Fibroblast of pulmonary artery (primary cell): ENCODE measurements around the gene CDH12.

Source experiments
- DNase-seq: peaks from one replicate; pipeline ENCODE4 v3.0.0-alpha.2; 2010; ENCODE audit warnings: low read depth
- H3K4me3 ChIP-seq: replicated peaks from 2 replicates; pipeline ENCODE4 v1.5.1; 2011; ENCODE audit warnings: low read depth, mild to moderate bottlenecking, control low read depth, low read length, moderate library complexity
- TF ChIP-seq, protein P1 (sequence below): IDR thresholded peaks from 2 replicates; pipeline ENCODE4 v1.5.1; 2011; ENCODE audit warnings: mild to moderate bottlenecking, control low read depth, low read length, inconsistent platforms; ENCODE audit errors: missing control alignments

The CDH12 gene

DNA sequence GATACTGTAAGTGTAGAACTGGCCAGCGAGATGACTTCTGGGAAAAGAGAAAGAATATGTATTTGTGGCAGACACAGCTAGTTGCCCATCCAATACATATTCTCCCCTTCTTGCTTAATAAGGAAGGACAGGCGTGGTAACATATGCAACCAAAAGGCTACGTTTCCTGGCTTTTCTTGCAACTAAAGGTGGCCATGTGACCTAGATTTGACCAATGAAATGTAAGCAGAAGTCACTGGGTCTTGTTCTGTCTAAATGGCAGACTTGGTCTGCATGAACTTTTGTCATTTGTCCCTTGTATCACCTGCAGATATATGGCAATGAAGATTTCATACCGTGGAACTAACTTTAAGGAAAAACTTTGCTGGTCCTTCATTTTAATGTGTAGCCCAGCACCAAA is 183.8 kb downstream of the CDH12 start:
- TF ChIP-seq, protein P1, sequence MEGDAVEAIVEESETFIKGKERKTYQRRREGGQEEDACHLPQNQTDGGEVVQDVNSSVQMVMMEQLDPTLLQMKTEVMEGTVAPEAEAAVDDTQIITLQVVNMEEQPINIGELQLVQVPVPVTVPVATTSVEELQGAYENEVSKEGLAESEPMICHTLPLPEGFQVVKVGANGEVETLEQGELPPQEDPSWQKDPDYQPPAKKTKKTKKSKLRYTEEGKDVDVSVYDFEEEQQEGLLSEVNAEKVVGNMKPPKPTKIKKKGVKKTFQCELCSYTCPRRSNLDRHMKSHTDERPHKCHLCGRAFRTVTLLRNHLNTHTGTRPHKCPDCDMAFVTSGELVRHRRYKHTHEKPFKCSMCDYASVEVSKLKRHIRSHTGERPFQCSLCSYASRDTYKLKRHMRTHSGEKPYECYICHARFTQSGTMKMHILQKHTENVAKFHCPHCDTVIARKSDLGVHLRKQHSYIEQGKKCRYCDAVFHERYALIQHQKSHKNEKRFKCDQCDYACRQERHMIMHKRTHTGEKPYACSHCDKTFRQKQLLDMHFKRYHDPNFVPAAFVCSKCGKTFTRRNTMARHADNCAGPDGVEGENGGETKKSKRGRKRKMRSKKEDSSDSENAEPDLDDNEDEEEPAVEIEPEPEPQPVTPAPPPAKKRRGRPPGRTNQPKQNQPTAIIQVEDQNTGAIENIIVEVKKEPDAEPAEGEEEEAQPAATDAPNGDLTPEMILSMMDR: no peak
- H3K4me3 ChIP-seq: no peak overlapping the region
- no peak for DNase-seq

DNA sequence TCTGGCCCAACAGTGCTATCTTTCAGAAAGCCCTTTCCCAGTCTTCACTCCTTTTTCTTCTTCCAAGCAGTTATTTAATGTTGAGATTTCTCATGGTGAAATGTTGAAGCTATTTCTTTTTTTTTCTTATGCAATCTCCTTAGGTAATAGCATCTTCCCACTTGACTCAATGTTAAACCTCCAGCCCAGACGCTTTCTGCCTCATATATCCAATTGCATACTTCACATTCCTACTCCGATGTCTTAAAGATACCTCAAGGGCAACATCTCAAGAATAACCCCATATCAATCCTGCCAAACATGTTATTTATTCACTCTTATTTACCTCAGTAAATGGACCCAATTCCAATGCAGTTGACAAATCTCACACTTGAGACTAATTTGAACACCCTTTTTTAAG is 187.3 kb downstream of the CDH12 start:
- DNase-seq: no peak
- TF ChIP-seq, protein P1: no peak
- H3K4me3 ChIP-seq: no peak overlapping the region

DNA sequence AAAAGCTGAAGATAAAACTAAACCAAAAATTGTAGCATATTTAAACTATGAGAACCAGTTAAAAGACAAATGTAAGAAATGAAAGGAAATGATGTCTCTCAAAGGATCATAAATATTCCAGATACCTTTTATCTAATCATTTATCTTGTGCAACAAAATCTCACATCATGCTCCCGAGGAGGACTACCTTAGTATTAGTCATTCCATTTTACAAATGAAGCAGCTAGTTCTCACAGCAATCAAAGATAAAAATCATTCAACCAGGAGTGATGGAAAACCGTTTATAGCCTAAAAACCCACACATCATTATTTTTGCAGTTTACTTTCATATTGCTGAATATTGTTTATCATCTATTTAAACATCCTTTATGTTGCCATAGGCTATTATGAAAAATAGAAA is 190.0 kb downstream of the CDH12 start:
- no peak for DNase-seq
- TF ChIP-seq, protein P1: no peak
- no peak overlapping the region for H3K4me3 ChIP-seq

DNA sequence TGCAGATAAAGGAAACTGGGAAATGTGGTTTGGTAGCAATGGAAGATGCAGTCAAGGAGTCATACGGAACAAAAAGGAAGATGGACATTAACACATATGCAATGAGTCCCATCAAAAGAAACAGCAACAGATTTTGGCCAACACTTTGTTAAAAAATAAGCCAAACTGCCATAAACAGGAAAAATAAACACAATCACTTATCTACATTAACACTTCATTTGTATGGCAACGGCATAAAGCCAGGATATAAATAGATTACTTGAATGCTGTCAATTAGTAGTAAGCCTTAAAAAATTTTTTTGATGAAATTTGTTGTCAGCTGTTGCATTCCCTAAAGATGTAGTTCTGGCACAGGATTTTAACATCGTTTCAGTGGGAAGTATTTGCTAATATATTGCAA is 190.8 kb downstream of the CDH12 start:
- H3K4me3 ChIP-seq: no peak overlapping the region
- no peak for DNase-seq
- TF ChIP-seq, protein P1: no peak

DNA sequence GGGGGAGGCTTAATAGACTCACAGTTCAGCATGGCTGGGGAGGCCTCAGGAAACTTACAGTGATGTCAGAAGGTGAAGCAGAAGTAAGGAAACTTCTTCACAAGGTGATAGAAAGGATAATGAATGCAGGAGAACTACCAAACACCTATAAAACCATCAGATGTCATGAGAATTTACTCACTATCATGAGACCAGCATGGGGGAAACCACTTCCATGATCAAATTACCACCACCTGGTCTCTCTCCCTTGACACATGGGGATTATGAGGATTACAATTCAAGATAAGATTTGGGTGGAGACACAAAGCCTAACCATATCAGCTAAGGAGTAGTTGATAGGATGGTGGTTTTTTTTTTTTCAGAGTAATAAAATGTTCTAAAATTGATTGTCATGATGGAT is 201.8 kb downstream of the CDH12 start:
- DNase-seq: no peak
- TF ChIP-seq, protein P1: no peak
- H3K4me3 ChIP-seq: no peak overlapping the region

DNA sequence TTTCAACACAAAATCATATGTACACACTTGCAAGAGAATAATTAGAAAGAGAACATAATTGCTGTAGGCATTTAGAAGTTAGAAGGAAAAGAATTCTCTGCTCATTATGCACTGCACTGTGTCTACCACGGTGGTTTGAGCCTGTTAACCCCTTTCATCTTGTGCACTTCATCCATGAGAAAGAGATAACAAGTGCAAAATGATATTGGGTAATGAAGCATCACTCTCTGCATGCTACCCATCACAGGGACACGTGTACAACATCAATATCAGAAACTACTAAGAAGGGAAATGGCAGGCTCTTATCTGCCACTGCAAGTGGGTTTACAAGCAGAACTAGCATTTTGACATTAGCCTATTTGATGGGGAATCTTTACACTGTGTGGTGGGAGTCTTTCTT is 202.6 kb downstream of the CDH12 start:
- DNase-seq: no peak
- TF ChIP-seq, protein P1: no peak

DNA sequence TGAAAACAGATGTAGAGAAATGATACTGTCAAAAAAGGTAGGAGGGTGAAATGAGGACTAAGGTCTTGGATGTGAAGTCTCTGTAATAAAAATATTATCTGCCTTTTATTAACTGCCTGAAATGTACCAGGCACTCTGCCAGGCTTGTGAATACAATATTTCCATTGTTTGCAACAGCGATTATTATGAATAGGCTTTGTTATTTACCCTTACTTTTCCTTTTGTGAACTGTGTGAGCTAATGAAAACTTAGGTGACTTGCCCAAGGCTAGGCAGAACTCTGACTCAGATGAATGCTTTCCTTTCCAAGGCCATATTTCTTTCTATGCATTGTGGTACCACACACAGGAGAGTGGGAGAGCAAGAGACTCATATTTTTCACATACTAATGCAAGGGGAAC is 204.1 kb downstream of the CDH12 start:
- DNase-seq: peak; percentile 65
- no peak overlapping the region for H3K4me3 ChIP-seq
- TF ChIP-seq, protein P1: no peak

More for the DNA sequence above, 202.6 kb downstream of the CDH12 start:
- H3K4me3 ChIP-seq: no peak overlapping the region
